ENCODE measurements around the gene CARD9.

GRCh38 chr9:136351252-136351800 lies 22.1 kb downstream of the CARD9 start:
- TF ChIP-seq POLR2AphosphoS5 (IDR thresholded peaks at IDR 0.05) (no peak), CTCF (IDR thresholded peaks at IDR 0.05 in 8 of 11, conservative IDR thresholded peaks at IDR 0.05 in 3 of 11) (no peak), POLR2A (IDR thresholded peaks at IDR 0.05) (no peak)
